ENCODE measurements around the gene AOPEP.

- TF ChIP-seq CTCF (IDR thresholded peaks at IDR 0.05; ENCODE audit: insufficient read depth, low read length, poor library complexity, severe bottlenecking) (no peak), EZH2phosphoT487 (conservative IDR thresholded peaks at IDR 0.05; ENCODE audit: low read length) (no peak)
Observed at GRCh38 chr9:95029288-95029687, 302.8 kb downstream of the AOPEP start.

Measured in SU-DHL-6 (cell line).